ENCODE measurements around the gene PCBD1.
"Not testable (repeated sequence)": the region's sequence is repeated elsewhere in the genome, so short reads cannot be mapped to it uniquely, and the experiment has no call there.

The PCBD1 gene

DNA sequence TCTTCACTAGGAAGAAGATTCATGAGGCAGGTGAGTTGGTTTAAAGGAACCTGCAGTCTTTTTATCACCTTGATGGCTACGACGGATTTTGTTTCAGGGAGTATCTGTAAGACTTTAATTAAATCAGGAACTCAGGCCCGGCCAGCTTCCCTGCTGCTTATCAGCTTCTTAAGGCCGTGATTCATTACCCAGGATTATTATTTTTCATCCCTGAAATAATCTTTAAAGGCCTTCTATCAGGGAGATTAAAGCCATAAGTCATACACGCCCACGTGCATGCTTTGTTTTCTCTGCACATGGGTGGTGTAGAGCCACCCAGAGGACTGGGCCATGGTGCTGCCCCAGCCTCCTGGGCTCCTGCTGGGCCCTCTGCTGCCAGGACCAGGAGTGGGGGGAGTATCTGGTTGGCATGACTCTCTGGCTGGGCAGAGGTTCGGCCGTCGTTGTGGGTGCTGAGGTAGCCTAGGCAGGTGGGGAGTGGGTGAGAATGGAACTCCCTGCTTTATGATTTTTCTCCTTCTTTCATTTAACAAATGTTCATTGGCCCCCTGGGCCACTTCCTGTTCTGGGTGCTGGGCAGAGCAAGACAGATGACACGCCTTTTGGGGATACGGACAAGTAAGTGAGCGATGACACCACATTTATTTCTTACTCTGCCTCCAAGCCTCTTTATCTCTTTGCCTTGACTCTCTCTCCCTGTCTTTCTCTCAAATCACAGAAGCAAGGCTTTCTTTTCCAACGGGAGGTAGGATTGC, 39.0 kb upstream of the PCBD1 start:
- no peaks in the 10 kb centered on the region for H3K4me1 ChIP-seq (ENCODE audit: control insufficient read depth, low read depth, low read length)
- no peak overlapping the region for H3K4me3 ChIP-seq (ENCODE audit: low read length)
- no peaks in the 10 kb centered on the region for H3K27me3 ChIP-seq (ENCODE audit: control insufficient read depth, insufficient read depth, low read length)
- no peaks in the 10 kb centered on the region for H3K36me3 ChIP-seq (ENCODE audit: control insufficient read depth, low read depth, low read length)
- H3K9me3 ChIP-seq (ENCODE audit: control insufficient read depth, low read depth, low read length), result no peaks in the 10 kb centered on the region
- H3K9ac ChIP-seq (ENCODE audit: low read length), result no peak overlapping the region
- no peak overlapping the region for H3K27ac ChIP-seq (ENCODE audit: low read length)

DNA sequence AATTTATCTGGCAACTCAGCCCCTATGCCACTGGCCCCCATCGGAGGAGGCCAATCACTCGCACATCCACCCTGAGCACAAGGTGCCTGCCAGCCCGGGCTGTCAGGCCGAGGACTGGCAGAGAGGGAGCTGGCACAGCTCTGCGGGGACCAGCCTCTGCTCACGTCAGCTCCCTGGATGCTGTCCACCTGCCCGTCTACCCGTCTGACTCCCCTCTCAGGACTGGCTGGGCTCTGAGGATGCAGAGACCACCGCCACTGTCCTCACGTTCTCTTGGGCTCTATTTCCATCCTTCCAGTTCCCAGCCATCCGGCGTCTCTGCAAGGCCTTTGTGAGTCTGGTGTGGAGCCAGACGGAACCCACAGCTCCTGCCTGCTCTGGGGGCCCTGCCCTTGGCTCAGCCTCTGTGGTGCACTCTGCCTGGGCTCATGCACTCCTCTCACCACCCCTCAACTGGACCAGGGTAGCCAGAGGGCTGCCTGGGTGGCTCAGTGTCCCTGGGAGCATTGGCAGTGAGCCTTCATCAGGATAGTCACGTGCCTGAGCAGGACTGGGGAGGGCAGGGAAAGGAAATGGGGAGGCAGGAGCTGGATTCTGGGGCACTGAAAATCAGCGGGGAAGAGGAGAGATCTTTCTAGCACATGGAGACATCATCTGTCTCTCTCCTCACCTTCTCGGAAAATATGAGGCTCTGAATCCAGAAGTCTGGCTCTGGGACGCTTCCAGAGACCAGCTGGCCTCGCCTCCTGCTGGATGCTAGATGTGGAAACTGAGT, 38.0 kb upstream of the PCBD1 start:
- no peaks in the 10 kb centered on the region for H3K9me3 ChIP-seq (ENCODE audit: control insufficient read depth, low read depth, low read length)
- H3K27me3 ChIP-seq (ENCODE audit: control insufficient read depth, insufficient read depth, low read length), result no peaks in the 10 kb centered on the region
- H3K36me3 ChIP-seq (ENCODE audit: control insufficient read depth, low read depth, low read length), result no peaks in the 10 kb centered on the region
- no peak overlapping the region for H3K4me3 ChIP-seq (ENCODE audit: low read length)
- no peak overlapping the region for H3K27ac ChIP-seq (ENCODE audit: low read length)
- H3K9ac ChIP-seq (ENCODE audit: low read length), result no peak overlapping the region
- H3K4me1 ChIP-seq (ENCODE audit: control insufficient read depth, low read depth, low read length), result no peaks in the 10 kb centered on the region

DNA sequence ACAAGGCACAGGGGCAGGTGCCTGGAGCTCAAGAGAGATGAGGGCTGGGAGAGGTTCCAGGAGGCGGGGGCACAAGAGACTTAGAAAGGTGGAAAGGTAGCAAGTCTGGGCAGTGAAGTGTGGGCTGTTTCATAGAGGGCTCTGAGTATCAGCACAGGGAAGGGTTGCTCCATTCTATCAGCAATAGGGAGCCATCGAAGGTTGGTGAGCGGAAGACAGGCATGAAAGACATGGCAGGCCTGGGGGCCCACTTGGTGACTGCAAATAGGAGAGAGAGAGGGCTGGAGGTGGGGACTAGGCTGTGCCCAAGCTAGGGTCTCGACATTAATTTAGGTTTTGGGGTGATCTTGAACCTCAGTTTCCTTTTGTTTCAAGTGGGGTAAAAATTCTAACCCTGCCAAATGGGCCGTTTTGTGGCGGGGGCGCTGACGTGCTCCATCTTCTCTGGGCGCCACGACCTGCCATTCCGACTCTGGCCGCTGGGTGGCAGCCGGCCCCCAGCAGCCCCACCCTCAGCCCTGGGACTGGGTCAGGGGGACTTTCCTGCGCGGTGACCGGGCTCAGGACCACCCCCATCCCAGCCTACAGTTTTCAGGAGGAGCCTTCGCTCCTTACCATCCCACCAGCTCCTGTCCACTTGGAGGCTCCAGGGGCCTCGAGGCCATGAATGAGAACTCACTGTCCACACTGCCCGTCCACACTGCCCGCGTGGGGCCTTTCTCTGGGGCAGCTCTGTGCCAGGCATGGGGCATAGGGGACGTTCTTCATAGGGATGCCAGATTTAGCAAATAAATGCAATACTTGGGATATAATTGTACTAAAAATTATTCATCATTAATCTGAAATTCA, 37.2 kb upstream of the PCBD1 start:
- H3K9ac ChIP-seq (ENCODE audit: low read length), result no peak overlapping the region
- no peak overlapping the region for H3K27ac ChIP-seq (ENCODE audit: low read length)
- H3K4me1 ChIP-seq (ENCODE audit: control insufficient read depth, low read depth, low read length), result no peaks in the 10 kb centered on the region
- no peaks in the 10 kb centered on the region for H3K36me3 ChIP-seq (ENCODE audit: control insufficient read depth, low read depth, low read length)
- H3K9me3 ChIP-seq (ENCODE audit: control insufficient read depth, low read depth, low read length), result no peaks in the 10 kb centered on the region
- H3K4me3 ChIP-seq (ENCODE audit: low read length), result no peak overlapping the region
- H3K27me3 ChIP-seq (ENCODE audit: control insufficient read depth, insufficient read depth, low read length), result no peaks in the 10 kb centered on the region

DNA sequence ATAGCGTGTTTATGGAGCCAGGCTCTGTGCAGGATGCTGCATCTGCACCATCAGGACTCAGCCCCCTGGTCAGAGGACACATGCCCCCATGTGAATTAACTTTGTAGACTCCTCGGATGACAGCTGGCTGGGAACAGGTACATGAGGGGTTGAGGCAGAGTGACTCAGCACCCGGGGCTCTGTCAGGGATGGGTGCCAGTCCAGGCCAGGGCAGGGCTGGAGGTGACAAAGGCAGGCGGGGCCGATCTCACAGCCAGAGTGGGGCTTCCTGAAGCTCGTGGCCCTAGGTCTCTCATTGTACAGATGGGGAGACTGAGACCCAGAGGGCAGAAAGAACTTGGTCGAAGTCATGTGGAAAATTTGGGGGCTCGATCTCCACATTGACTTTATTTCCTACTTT, 35.3 kb upstream of the PCBD1 start:
- Histone ChIP-seq H3K9me3 (ENCODE audit: control insufficient read depth, low read depth, low read length) (no peaks in the 10 kb centered on the region), H3K9ac (ENCODE audit: low read length) (no peak overlapping the region), H3K36me3 (ENCODE audit: control insufficient read depth, low read depth, low read length) (no peaks in the 10 kb centered on the region), H3K4me3 (ENCODE audit: low read length) (no peak overlapping the region), H3K4me1 (ENCODE audit: control insufficient read depth, low read depth, low read length) (no peaks in the 10 kb centered on the region), H3K27me3 (ENCODE audit: control insufficient read depth, insufficient read depth, low read length) (no peaks in the 10 kb centered on the region), H3K27ac (ENCODE audit: low read length) (no peak overlapping the region)

DNA sequence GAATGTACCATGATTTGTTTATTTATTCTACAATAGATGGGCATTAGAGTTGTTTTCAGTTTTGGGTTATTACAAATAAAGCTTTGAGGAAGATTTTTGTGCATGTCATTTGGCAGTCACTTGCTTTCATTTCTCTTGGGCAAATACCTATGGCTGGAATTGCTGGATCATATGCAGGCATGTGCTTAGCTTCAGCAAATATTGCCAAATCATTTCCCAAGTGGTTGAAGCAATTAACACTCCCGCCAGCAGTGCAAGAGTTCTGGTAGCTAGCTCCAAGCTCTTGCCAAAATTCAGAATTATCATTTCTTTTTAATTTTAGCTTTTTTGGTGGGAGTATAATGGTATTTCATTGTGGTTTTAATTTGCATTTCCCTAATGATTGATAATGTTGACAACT, 32.9 kb upstream of the PCBD1 start:
- Histone ChIP-seq H3K4me1 (ENCODE audit: control insufficient read depth, low read depth, low read length) (no peaks in the 10 kb centered on the region), H3K4me3 (ENCODE audit: low read length) (no peak overlapping the region), H3K36me3 (ENCODE audit: control insufficient read depth, low read depth, low read length) (no peaks in the 10 kb centered on the region), H3K9me3 (ENCODE audit: control insufficient read depth, low read depth, low read length) (no peaks in the 10 kb centered on the region), H3K27ac (ENCODE audit: low read length) (no peak overlapping the region), H3K9ac (ENCODE audit: low read length) (no peak overlapping the region), H3K27me3 (ENCODE audit: control insufficient read depth, insufficient read depth, low read length) (no peaks in the 10 kb centered on the region)

DNA sequence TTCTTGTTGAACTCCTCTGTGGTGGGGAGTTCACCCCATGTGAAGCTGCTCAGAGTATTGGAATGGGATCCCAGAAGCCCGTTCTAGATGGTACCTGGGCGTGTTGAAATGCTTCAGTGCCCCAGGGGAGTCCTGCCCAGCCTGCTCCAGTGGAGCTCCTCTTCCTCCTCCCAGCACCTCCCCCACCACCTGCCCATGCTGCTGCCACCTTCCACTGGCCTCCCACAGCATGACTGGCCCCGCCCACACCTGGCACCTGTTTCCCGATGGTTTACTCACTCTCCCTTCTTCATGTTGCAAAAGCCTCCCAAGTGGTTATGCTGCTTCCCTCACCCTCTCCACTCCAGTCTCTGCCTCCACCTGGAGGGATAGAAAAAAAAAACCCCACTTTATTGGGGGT, 32.2 kb upstream of the PCBD1 start:
- Histone ChIP-seq H3K9ac (ENCODE audit: low read length) (no peak overlapping the region), H3K36me3 (ENCODE audit: control insufficient read depth, low read depth, low read length) (no peaks in the 10 kb centered on the region), H3K27ac (ENCODE audit: low read length) (no peak overlapping the region), H3K27me3 (ENCODE audit: control insufficient read depth, insufficient read depth, low read length) (no peaks in the 10 kb centered on the region), H3K9me3 (ENCODE audit: control insufficient read depth, low read depth, low read length) (no peaks in the 10 kb centered on the region), H3K4me3 (ENCODE audit: low read length) (no peak overlapping the region), H3K4me1 (ENCODE audit: control insufficient read depth, low read depth, low read length) (no peaks in the 10 kb centered on the region)

DNA sequence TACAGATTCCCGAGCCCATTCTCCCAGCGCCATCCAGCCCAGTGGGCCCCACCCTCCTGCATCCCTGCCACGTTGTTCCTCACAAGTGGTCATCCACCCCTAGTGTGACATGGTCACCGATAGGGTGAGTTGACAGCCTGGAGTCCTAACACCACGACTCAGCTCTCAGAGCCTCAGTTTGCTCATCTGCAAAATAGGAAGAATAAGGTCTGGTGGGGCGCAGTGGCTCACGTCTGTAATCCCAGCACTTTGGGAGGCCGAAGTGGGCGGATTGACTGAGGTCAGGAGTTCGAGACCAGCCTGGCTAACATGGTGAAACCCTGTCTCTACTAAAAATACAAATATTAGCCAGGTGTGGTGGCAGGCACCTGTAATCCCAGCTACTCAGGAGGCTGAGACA, 31.5 kb upstream of the PCBD1 start:
- H3K27me3 ChIP-seq (ENCODE audit: control insufficient read depth, insufficient read depth, low read length); H3K4me3 ChIP-seq (ENCODE audit: low read length); H3K4me1 ChIP-seq (ENCODE audit: control insufficient read depth, low read depth, low read length); H3K36me3 ChIP-seq (ENCODE audit: control insufficient read depth, low read depth, low read length); H3K9me3 ChIP-seq (ENCODE audit: control insufficient read depth, low read depth, low read length); H3K9ac ChIP-seq (ENCODE audit: low read length); H3K27ac ChIP-seq (ENCODE audit: low read length): not testable (repeated sequence)

DNA sequence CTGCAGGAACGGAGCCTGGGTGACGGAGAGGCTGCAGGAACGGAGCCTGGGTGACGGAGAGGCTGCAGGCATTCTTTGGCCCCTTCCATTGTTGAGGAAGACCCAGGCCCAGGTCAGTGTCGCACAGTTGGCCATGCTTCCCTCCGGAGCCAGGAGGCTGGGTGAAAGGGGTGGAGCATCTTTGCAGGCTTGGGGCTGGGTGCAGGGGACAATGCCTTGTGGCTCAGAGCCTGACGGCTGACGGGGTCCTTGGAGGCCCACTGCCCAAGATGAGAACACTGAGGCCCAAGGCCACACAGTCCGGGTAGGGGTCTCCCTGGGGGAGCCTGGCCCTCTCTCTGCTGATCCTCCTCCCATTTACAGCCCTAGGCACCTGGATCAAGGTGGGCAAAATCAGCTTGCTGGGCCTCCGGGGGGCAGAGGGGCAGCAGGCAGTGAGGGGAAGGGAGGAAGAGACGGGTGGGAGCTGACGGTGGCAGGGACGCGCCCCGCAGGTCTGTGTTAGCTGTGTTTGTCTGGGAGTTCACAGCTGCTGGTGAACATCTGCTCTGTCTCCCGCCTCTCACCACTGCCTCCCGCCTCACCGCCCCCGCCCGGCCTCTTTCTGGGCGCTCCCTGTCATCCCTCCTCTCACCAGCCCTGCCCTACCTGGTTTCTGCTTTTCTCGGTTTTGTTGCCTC, 30.6 kb upstream of the PCBD1 start:
- no peaks in the 10 kb centered on the region for H3K4me1 ChIP-seq (ENCODE audit: control insufficient read depth, low read depth, low read length)
- H3K27me3 ChIP-seq (ENCODE audit: control insufficient read depth, insufficient read depth, low read length), result no peaks in the 10 kb centered on the region
- H3K9ac ChIP-seq (ENCODE audit: low read length), result no peak overlapping the region
- H3K4me3 ChIP-seq (ENCODE audit: low read length), result no peak overlapping the region
- H3K27ac ChIP-seq (ENCODE audit: low read length), result no peak overlapping the region
- no peaks in the 10 kb centered on the region for H3K9me3 ChIP-seq (ENCODE audit: control insufficient read depth, low read depth, low read length)
- no peaks in the 10 kb centered on the region for H3K36me3 ChIP-seq (ENCODE audit: control insufficient read depth, low read depth, low read length)

DNA sequence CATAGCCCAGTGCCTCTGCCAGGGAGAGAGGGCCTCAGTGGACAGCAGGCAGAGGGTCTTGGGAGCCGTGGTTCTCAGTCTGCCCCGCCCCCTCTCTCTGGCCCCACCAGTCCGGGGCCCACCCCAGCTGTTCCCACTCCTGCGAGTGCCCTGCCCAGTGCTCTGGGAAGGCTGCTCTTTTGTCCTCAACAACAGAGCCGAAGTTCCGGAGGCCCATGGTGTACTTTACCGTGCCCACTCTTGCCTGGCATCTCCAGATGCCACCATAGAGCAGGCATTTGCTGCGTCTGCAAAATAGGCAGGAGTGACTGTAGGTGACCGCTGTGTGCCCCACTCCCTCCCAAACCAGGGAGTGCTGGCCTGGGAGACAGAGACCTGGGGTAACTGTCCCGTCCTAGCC, 29.3 kb upstream of the PCBD1 start:
- Histone ChIP-seq H3K9ac (ENCODE audit: low read length) (no peak overlapping the region), H3K4me1 (ENCODE audit: control insufficient read depth, low read depth, low read length) (no peaks in the 10 kb centered on the region), H3K9me3 (ENCODE audit: control insufficient read depth, low read depth, low read length) (no peaks in the 10 kb centered on the region), H3K36me3 (ENCODE audit: control insufficient read depth, low read depth, low read length) (no peaks in the 10 kb centered on the region), H3K4me3 (ENCODE audit: low read length) (no peak overlapping the region), H3K27ac (ENCODE audit: low read length) (no peak overlapping the region), H3K27me3 (ENCODE audit: control insufficient read depth, insufficient read depth, low read length) (no peaks in the 10 kb centered on the region)

DNA sequence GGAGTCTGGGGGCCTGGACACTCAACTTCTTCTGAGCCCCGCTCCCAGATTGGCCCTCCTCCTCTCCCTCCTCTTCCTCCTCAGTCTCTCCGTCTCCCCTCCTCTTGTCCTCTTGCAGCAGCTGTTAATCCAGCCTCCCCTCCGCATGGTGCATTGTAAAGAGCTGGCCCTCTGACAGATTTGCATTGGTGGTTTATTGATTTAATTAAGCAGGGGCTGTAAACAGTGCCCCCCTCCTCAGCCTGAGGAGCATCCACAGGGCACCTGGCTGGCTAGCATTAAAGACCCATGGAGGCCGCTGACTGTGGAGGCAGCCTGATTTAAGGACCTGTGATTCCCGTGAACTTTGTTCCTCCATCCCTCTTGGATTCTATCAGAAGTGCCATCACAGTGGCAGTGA, 28.9 kb upstream of the PCBD1 start:
- Histone ChIP-seq H3K9me3 (ENCODE audit: control insufficient read depth, low read depth, low read length) (no peaks in the 10 kb centered on the region), H3K36me3 (ENCODE audit: control insufficient read depth, low read depth, low read length) (no peaks in the 10 kb centered on the region), H3K4me3 (ENCODE audit: low read length) (no peak overlapping the region), H3K4me1 (ENCODE audit: control insufficient read depth, low read depth, low read length) (no peaks in the 10 kb centered on the region), H3K27me3 (ENCODE audit: control insufficient read depth, insufficient read depth, low read length) (no peaks in the 10 kb centered on the region), H3K9ac (ENCODE audit: low read length) (no peak overlapping the region), H3K27ac (ENCODE audit: low read length) (no peak overlapping the region)

DNA sequence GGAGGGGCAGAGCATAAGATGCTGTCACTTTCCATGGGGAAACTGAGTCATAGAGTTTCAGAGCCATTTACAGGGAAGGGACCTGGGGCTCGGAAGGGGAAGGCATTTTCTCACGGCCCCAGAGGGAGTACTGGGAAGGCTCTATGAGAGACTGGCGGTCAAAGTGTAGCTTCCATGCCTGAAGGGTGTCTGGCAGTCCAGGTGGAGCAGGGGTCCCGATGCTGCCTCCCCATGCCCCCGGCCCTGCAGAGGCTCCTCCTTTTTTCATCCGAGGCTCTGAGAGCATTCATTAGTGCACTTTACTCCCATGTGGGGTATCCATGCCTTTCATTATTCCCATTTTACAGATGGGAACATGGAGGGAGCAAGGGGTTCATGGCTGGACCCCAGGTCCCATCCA, 27.9 kb upstream of the PCBD1 start:
- no peak overlapping the region for H3K9ac ChIP-seq (ENCODE audit: low read length)
- H3K36me3 ChIP-seq (ENCODE audit: control insufficient read depth, low read depth, low read length), result no peaks in the 10 kb centered on the region
- no peak overlapping the region for H3K4me3 ChIP-seq (ENCODE audit: low read length)
- H3K27ac ChIP-seq (ENCODE audit: low read length), result no peak overlapping the region
- H3K4me1 ChIP-seq (ENCODE audit: control insufficient read depth, low read depth, low read length), result no peaks in the 10 kb centered on the region
- H3K9me3 ChIP-seq (ENCODE audit: control insufficient read depth, low read depth, low read length), result no peaks in the 10 kb centered on the region
- no peaks in the 10 kb centered on the region for H3K27me3 ChIP-seq (ENCODE audit: control insufficient read depth, insufficient read depth, low read length)
